ENCODE data around the gene COX4I2. TPM values are rescaled to one million over a fixed set of nuclear protein-coding genes. Genes with fewer than 3 reads are reported as not detected.

Gene COX4I2
- total and polyA plus RNA-seq, 3 experiments from 2014 or later = not detected

GRCh38 chr20:31689141-31689540 is 51.4 kb downstream of the COX4I2 start:
- peaks cover 58 to 76% (median 68%) of the 10 kb centered on the region in 3 donors for H3K4me1 Mint-ChIP-seq
- no peaks in the 10 kb centered on the region for H3K27me3 Mint-ChIP-seq
- POLR2A ChIA-PET = no interaction called here
- Histone ChIP-seq H3K4me1 (ENCODE audit: insufficient read depth, low read length) (peaks cover 44% of the 10 kb centered on the region), H3K9me3 (ENCODE audit: low read length) (no peaks in the 10 kb centered on the region), H3K27me3 (ENCODE audit: insufficient read depth, low read length, poor library complexity, severe bottlenecking) (no peaks in the 10 kb centered on the region), H3K36me3 (ENCODE audit: insufficient read depth, low read length) (peaks cover 13% of the 10 kb centered on the region), H3K4me3 (ENCODE audit: low read length) (no peak overlapping the region), H3K27ac (ENCODE audit: low read depth, low read length) (peak overlapping the region; percentile 12)
- H3K9me3 Mint-ChIP-seq = no peaks in the 10 kb centered on the region
- peak overlapping the region in 7 of 8 donors; percentile 66 to 87 (median 75) for H3K27ac Mint-ChIP-seq
- DNase-seq = no peak
- CTCF ChIA-PET = interaction anchor here (1.0 kb wide), 1 partner anchor 34 kb away, joined by 3 read pairs; no protein-coding TSS in a partner anchor
- H3K36me3 Mint-ChIP-seq = peaks cover 0 to 57% (median 18%) of the 10 kb centered on the region in 3 donors
- peak overlapping the region in 2 of 7 donors; percentile 36 to 39 for H3K4me3 Mint-ChIP-seq

DNA sequence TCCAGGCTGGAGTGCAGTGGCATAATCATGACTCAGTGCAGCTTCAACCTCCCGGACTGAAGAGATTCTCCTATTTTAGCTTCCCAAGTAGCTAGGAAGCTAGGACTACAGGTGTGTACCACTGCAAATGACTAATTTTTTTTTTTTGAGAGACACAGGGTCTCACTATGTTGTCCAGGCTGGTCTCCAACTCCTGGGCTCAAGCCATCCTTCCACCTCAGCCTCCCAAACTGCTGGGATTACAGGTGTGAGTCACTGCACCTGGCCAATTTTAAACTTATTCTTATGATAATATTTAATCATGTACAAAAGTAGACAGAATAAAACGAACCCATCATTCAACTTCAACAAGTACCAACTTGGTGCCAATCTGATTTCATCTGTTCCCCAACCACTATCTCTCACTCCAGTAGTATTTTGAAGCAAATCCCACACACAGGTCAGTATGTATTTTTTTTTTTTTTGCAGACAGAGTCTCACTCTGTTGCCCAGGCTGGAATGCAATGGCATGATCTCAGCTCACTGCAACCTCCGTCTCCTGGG is 52.5 kb downstream of the COX4I2 start:
- no peak for DNase-seq
- peaks cover 0 to 53% (median 17%) of the 10 kb centered on the region in 3 donors for H3K36me3 Mint-ChIP-seq
- peak overlapping the region in 1 of 7 donors; percentile 47 for H3K4me3 Mint-ChIP-seq
- H3K4me1 Mint-ChIP-seq = peaks cover 58 to 76% (median 68%) of the 10 kb centered on the region in 3 donors
- H3K27me3 Mint-ChIP-seq = no peaks in the 10 kb centered on the region
- Histone ChIP-seq H3K4me3 (ENCODE audit: low read length) (no peak overlapping the region), H3K27ac (ENCODE audit: low read depth, low read length) (no peak overlapping the region), H3K36me3 (ENCODE audit: insufficient read depth, low read length) (peaks cover 13% of the 10 kb centered on the region), H3K27me3 (ENCODE audit: insufficient read depth, low read length, poor library complexity, severe bottlenecking) (no peaks in the 10 kb centered on the region), H3K4me1 (ENCODE audit: insufficient read depth, low read length) (peaks cover 44% of the 10 kb centered on the region), H3K9me3 (ENCODE audit: low read length) (no peaks in the 10 kb centered on the region)
- POLR2A ChIA-PET = no interaction called here
- peak overlapping the region; percentile 23 to 96 (median 83) for H3K27ac Mint-ChIP-seq
- no peaks in the 10 kb centered on the region for H3K9me3 Mint-ChIP-seq
- CTCF ChIA-PET = interaction anchor here (2.4 kb wide), 1 partner anchor 34 kb away, joined by 9 read pairs; no protein-coding TSS in a partner anchor

DNA sequence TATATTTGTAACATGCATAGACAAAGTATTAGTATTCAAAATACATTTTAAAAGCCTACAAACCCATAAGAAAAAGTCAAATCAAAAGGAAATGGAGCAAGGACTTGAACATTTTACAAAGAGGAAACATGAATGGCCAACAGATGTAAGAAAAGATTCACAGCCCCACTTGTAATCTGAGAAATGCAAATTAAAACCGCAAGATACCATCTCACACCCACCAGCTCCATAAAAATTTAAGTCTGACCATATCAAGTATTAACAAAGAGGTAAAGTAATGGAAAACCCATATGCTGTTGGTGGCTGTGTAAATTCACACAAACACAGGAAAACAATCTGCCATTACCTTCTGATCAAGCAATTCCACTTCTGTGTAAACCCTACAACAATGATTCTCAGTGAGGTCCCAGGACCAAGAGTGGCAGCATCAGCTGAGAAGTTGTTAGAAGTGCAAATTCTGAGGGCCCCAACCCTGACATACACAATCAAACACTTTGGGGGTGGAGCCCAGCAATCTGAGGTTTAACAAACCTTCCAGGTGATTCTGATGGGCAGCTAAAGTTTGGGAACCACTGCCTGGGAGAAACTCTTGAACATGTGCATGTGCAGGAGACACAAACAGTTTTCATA is 54.0 kb downstream of the COX4I2 start:
- no peak for DNase-seq
- Histone ChIP-seq H3K4me3 (ENCODE audit: low read length) (no peak overlapping the region), H3K27ac (ENCODE audit: low read depth, low read length) (peak overlapping the region; percentile 19), H3K36me3 (ENCODE audit: insufficient read depth, low read length) (peaks cover 17% of the 10 kb centered on the region), H3K27me3 (ENCODE audit: insufficient read depth, low read length, poor library complexity, severe bottlenecking) (no peaks in the 10 kb centered on the region), H3K4me1 (ENCODE audit: insufficient read depth, low read length) (peaks cover 30% of the 10 kb centered on the region), H3K9me3 (ENCODE audit: low read length) (no peaks in the 10 kb centered on the region)
- peaks cover 54 to 72% (median 64%) of the 10 kb centered on the region in 3 donors for H3K4me1 Mint-ChIP-seq
- H3K27ac Mint-ChIP-seq = peak overlapping the region; percentile 52 to 90 (median 78)
- H3K9me3 Mint-ChIP-seq = no peaks in the 10 kb centered on the region
- H3K27me3 Mint-ChIP-seq = no peaks in the 10 kb centered on the region
- peaks cover 0 to 50% (median 17%) of the 10 kb centered on the region in 3 donors for H3K36me3 Mint-ChIP-seq
- ChIA-PET CTCF (interaction anchor here (1.3 to 2.4 kb wide), 3 partner anchors 12 to 32 kb away, joined by 4 to 9 read pairs (median 5); no protein-coding TSS in a partner anchor), POLR2A (interaction anchor here (1.5 kb wide), 1 partner anchor 29 kb away, joined by 5 read pairs; no protein-coding TSS in a partner anchor)
- peak overlapping the region in 4 of 7 donors; percentile 7 to 57 (median 32) for H3K4me3 Mint-ChIP-seq

GRCh38 chr20:31693402-31693801 is 55.7 kb downstream of the COX4I2 start:
- Histone ChIP-seq H3K27me3 (ENCODE audit: insufficient read depth, low read length, poor library complexity, severe bottlenecking) (no peaks in the 10 kb centered on the region), H3K4me1 (ENCODE audit: insufficient read depth, low read length) (peaks cover 24% of the 10 kb centered on the region), H3K9me3 (ENCODE audit: low read length) (no peaks in the 10 kb centered on the region), H3K27ac (ENCODE audit: low read depth, low read length) (no peak overlapping the region), H3K4me3 (ENCODE audit: low read length) (no peak overlapping the region), H3K36me3 (ENCODE audit: insufficient read depth, low read length) (peaks cover 13% of the 10 kb centered on the region)
- ChIA-PET POLR2A (no interaction called here), CTCF (interaction anchor here (1.3 to 1.5 kb wide), 3 partner anchors 9 to 32 kb away, joined by 5 to 13 read pairs (median 5); partner anchors contain the start of gene BCL2L1)
- no peak for DNase-seq
- peaks cover 0 to 43% (median 12%) of the 10 kb centered on the region in 3 donors for H3K36me3 Mint-ChIP-seq
- peaks cover 53 to 69% (median 61%) of the 10 kb centered on the region in 3 donors for H3K4me1 Mint-ChIP-seq
- peak overlapping the region in 5 of 8 donors; percentile 36 to 96 (median 71) for H3K27ac Mint-ChIP-seq
- H3K9me3 Mint-ChIP-seq = no peaks in the 10 kb centered on the region
- no peak overlapping the region for H3K4me3 Mint-ChIP-seq
- no peaks in the 10 kb centered on the region for H3K27me3 Mint-ChIP-seq

GRCh38 chr20:31693987-31694661 is 56.4 kb downstream of the COX4I2 start:
- Mint-ChIP-seq H3K4me1 (peaks cover 50 to 69% (median 60%) of the 10 kb centered on the region in 3 donors), H3K36me3 (peaks cover 0 to 43% (median 10%) of the 10 kb centered on the region in 3 donors), H3K4me3 (peak overlapping the region in 2 of 7 donors; percentile 18 to 19), H3K27ac (peak overlapping the region; percentile 48 to 96 (median 84)), H3K9me3 (no peaks in the 10 kb centered on the region), H3K27me3 (no peaks in the 10 kb centered on the region)
- peaks cover 9% of the 10 kb centered on the region for H3K36me3 ChIP-seq (ENCODE audit: insufficient read depth, low read length)
- peak overlapping the region; percentile 27 for H3K27ac ChIP-seq (ENCODE audit: low read depth, low read length)
- H3K27me3 ChIP-seq (ENCODE audit: insufficient read depth, low read length, poor library complexity, severe bottlenecking) = no peaks in the 10 kb centered on the region
- H3K4me1 ChIP-seq (ENCODE audit: insufficient read depth, low read length) = peaks cover 23% of the 10 kb centered on the region
- H3K9me3 ChIP-seq (ENCODE audit: low read length) = no peaks in the 10 kb centered on the region
- POLR2A ChIA-PET = no interaction called here
- CTCF ChIA-PET = interaction anchor here (1.3 to 1.5 kb wide), 4 partner anchors 9 to 32 kb away, joined by 3 to 13 read pairs (median 5); partner anchors contain the start of gene BCL2L1
- no peak overlapping the region for H3K4me3 ChIP-seq (ENCODE audit: low read length)
- no peak for DNase-seq

Other genes with a start within 250 kb of the COX4I2 start
- not detected for gene DEFB119, start 247.3 kb upstream of the COX4I2 start, total RNA-seq
- not detected for gene DEFB119, start 247.3 kb upstream of the COX4I2 start, polyA plus RNA-seq
- gene DEFB121, start 231.7 kb upstream of the COX4I2 start, total RNA-seq = not detected
- not detected for gene DEFB121, start 231.7 kb upstream of the COX4I2 start, polyA plus RNA-seq
- not detected for gene DEFB123, start 197.3 kb upstream of the COX4I2 start, total RNA-seq
- gene DEFB123, start 197.3 kb upstream of the COX4I2 start, polyA plus RNA-seq = not detected
- not detected for gene DEFB124, start 162.8 kb upstream of the COX4I2 start, total RNA-seq
- gene DEFB124, start 162.8 kb upstream of the COX4I2 start, polyA plus RNA-seq = not detected
- gene REM1, start 162.6 kb upstream of the COX4I2 start, total RNA-seq = not detected
- not detected for gene REM1, start 162.6 kb upstream of the COX4I2 start, polyA plus RNA-seq
- gene HM13, start 123.5 kb upstream of the COX4I2 start, total RNA-seq = 100 to 1,000 TPM; 153 to 167 TPM
- gene HM13, start 123.5 kb upstream of the COX4I2 start, polyA plus RNA-seq = 166 TPM
- gene ID1, start 32.6 kb upstream of the COX4I2 start, total RNA-seq = under 1 TPM; 0.55 to 0.72 TPM
- gene ID1, start 32.6 kb upstream of the COX4I2 start, polyA plus RNA-seq = 2.2 TPM
- 100 to 1,000 TPM; 328 TPM for gene BCL2L1, start 85.0 kb downstream of the COX4I2 start, total RNA-seq
- 32.1 TPM for gene BCL2L1, start 85.0 kb downstream of the COX4I2 start, polyA plus RNA-seq
- 10 to 100 TPM; 60.3 to 62.7 TPM for gene TPX2, start 101.4 kb downstream of the COX4I2 start, total RNA-seq
- gene TPX2, start 101.4 kb downstream of the COX4I2 start, polyA plus RNA-seq = 1.1 TPM
- under 1 TPM; 0.13 to 0.24 TPM for gene MYLK2, start 181.4 kb downstream of the COX4I2 start, total RNA-seq
- gene MYLK2, start 181.4 kb downstream of the COX4I2 start, polyA plus RNA-seq = not detected
- not detected for gene FOXS1, start 207.7 kb downstream of the COX4I2 start, total RNA-seq
- not detected for gene FOXS1, start 207.7 kb downstream of the COX4I2 start, polyA plus RNA-seq
- gene DUSP15, start 232.6 kb downstream of the COX4I2 start, total RNA-seq = not detected
- gene DUSP15, start 232.6 kb downstream of the COX4I2 start, polyA plus RNA-seq = not detected
- not detected for gene TTLL9, start 232.7 kb downstream of the COX4I2 start, total RNA-seq
- gene TTLL9, start 232.7 kb downstream of the COX4I2 start, polyA plus RNA-seq = not detected

Data from CD8-positive, alpha-beta memory T cell (primary cell).